ENCODE data around the gene TAOK3. TPM values are rescaled to one million over a fixed set of nuclear protein-coding genes. Genes with fewer than 3 reads are reported as not detected.

TAOK3 gene
- total and polyA plus RNA-seq, 10 of the 15 experiments (the other 5 are each of a cell fraction or from before 2014, with no cell fraction given): 41.3 to 131 (median 57.8) TPM

DNA sequence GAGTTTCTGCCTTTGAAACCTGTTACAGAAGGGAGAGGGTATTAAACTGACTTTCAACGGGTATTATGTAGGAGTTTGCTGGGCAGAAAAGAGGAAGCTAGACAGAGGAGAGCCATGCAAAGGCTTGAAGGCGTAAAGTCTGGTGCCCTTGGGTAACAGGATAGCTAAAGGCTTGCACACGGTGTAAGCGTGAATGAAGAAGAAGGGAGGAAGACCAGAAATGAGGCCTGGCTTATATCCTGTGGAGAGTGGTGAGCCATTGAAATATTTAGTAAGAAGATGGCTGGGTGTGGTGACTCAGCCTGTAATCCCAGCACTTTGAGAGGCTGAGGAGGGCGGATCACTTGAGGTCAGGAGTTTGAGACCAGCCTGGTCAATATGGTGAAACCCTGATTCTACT, 26.2 kb upstream of the TAOK3 start (continued):
- TF ChIP-seq, protein P1, sequence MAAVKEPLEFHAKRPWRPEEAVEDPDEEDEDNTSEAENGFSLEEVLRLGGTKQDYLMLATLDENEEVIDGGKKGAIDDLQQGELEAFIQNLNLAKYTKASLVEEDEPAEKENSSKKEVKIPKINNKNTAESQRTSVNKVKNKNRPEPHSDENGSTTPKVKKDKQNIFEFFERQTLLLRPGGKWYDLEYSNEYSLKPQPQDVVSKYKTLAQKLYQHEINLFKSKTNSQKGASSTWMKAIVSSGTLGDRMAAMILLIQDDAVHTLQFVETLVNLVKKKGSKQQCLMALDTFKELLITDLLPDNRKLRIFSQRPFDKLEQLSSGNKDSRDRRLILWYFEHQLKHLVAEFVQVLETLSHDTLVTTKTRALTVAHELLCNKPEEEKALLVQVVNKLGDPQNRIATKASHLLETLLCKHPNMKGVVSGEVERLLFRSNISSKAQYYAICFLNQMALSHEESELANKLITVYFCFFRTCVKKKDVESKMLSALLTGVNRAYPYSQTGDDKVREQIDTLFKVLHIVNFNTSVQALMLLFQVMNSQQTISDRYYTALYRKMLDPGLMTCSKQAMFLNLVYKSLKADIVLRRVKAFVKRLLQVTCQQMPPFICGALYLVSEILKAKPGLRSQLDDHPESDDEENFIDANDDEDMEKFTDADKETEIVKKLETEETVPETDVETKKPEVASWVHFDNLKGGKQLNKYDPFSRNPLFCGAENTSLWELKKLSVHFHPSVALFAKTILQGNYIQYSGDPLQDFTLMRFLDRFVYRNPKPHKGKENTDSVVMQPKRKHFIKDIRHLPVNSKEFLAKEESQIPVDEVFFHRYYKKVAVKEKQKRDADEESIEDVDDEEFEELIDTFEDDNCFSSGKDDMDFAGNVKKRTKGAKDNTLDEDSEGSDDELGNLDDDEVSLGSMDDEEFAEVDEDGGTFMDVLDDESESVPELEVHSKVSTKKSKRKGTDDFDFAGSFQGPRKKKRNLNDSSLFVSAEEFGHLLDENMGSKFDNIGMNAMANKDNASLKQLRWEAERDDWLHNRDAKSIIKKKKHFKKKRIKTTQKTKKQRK (IDR thresholded peaks at IDR 0.05; ENCODE audit: low read depth, low read length): no peak
- TF ChIP-seq SUPT20H (IDR thresholded peaks at IDR 0.05; ENCODE audit: borderline replicate concordance, control insufficient read depth, low read depth, low read length) (no peak), TAF1 (IDR thresholded peaks at IDR 0.05; ENCODE audit: borderline replicate concordance, low read depth, low read length) (no peak), TBL1XR1 (IDR thresholded peaks at IDR 0.05; ENCODE audit: low read depth, low read length) (no peak), MXI1 (IDR thresholded peaks at IDR 0.05; ENCODE audit: low read depth, low read length) (no peak), PAX5 (IDR thresholded peaks at IDR 0.05; ENCODE audit: borderline replicate concordance, low read depth, low read length) (no peak), ZNF24 (IDR thresholded peaks at IDR 0.05) (no peak), RAD21 (IDR thresholded peaks at IDR 0.05; ENCODE audit: insufficient read depth, low read depth, low read length) (no peak), NFYA (IDR thresholded peaks at IDR 0.05; ENCODE audit: borderline replicate concordance, low read depth, low read length) (no peak)
- TF ChIP-seq, protein P2, sequence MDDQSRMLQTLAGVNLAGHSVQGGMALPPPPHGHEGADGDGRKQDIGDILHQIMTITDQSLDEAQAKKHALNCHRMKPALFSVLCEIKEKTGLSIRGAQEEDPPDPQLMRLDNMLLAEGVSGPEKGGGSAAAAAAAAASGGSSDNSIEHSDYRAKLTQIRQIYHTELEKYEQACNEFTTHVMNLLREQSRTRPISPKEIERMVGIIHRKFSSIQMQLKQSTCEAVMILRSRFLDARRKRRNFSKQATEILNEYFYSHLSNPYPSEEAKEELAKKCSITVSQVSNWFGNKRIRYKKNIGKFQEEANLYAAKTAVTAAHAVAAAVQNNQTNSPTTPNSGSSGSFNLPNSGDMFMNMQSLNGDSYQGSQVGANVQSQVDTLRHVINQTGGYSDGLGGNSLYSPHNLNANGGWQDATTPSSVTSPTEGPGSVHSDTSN (IDR thresholded peaks at IDR 0.05; ENCODE audit: insufficient replicate concordance, low read depth, low read length): no peak
- TF ChIP-seq, protein P3, sequence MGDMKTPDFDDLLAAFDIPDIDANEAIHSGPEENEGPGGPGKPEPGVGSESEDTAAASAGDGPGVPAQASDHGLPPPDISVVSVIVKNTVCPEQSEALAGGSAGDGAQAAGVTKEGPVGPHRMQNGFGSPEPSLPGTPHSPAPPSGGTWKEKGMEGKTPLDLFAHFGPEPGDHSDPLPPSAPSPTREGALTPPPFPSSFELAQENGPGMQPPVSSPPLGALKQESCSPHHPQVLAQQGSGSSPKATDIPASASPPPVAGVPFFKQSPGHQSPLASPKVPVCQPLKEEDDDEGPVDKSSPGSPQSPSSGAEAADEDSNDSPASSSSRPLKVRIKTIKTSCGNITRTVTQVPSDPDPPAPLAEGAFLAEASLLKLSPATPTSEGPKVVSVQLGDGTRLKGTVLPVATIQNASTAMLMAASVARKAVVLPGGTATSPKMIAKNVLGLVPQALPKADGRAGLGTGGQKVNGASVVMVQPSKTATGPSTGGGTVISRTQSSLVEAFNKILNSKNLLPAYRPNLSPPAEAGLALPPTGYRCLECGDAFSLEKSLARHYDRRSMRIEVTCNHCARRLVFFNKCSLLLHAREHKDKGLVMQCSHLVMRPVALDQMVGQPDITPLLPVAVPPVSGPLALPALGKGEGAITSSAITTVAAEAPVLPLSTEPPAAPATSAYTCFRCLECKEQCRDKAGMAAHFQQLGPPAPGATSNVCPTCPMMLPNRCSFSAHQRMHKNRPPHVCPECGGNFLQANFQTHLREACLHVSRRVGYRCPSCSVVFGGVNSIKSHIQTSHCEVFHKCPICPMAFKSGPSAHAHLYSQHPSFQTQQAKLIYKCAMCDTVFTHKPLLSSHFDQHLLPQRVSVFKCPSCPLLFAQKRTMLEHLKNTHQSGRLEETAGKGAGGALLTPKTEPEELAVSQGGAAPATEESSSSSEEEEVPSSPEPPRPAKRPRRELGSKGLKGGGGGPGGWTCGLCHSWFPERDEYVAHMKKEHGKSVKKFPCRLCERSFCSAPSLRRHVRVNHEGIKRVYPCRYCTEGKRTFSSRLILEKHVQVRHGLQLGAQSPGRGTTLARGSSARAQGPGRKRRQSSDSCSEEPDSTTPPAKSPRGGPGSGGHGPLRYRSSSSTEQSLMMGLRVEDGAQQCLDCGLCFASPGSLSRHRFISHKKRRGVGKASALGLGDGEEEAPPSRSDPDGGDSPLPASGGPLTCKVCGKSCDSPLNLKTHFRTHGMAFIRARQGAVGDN (IDR thresholded peaks at IDR 0.05): no peak
